ENCODE data around the gene GRK5.
"Not testable (repeated sequence)": the region's sequence is repeated elsewhere in the genome, so short reads cannot be mapped to it uniquely, and the experiment has no call there.

GRK5 gene

DNA sequence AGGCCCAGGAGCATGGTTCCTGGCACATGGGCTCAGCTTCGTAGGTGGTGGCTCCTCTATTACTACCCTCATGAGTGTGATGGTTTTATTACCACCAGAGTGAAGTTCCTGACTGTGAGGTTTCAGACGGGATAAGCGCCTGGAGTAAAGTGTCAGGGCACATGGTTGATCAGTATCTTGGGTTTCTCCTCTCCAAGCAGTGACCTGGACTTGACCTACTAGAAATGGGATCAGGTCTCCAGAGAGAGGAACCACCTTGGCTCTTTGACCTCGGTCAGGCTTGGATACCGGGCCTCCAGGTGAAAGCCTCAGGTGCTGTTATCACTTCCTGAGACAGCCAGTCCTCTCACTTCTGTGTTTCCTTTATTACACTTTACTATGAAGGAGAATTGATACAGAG, 67.7 kb downstream of the GRK5 start:
- peaks cover 30% of the 10 kb centered on the region for H3K4me1 ChIP-seq (ENCODE audit: control insufficient read depth, low read length)
- H3K4me2 ChIP-seq (ENCODE audit: low read length): no peak overlapping the region
- no peaks in the 10 kb centered on the region for H4K20me1 ChIP-seq (ENCODE audit: control insufficient read depth, insufficient read depth, low read depth, low read length)
- TF ChIP-seq CTCF (IDR thresholded peaks at IDR 0.05; ENCODE audit: low read depth, low read length, poor library complexity, severe bottlenecking): no peak
- TF ChIP-seq EZH2phosphoT487 (IDR thresholded peaks at IDR 0.05; ENCODE audit: borderline replicate concordance, low read length): no peak
- no peaks in the 10 kb centered on the region for H3K36me3 ChIP-seq (ENCODE audit: control insufficient read depth, low read length)
- H3K27ac ChIP-seq (ENCODE audit: low read depth, low read length): no peak overlapping the region
- no peaks in the 10 kb centered on the region for H3K9me2 ChIP-seq (replicated peaks; ENCODE audit: control insufficient read depth, low read length)
- no peak overlapping the region for H3K4me3 ChIP-seq (ENCODE audit: low read length)
- no peaks in the 10 kb centered on the region for H3K9me3 ChIP-seq (ENCODE audit: control insufficient read depth, insufficient read depth, low read length)
- H3K27me3 ChIP-seq (ENCODE audit: control insufficient read depth, low read length): 0 out of 2 replicates have a peak, but pooled peaks cover 3% of the 10 kb centered on the region
- no peaks in the 10 kb centered on the region for H3K79me2 ChIP-seq (ENCODE audit: control insufficient read depth, low read length)
- H3F3A ChIP-seq (ENCODE audit: control insufficient read depth, insufficient read depth): no peaks in the 10 kb centered on the region

GRCh38 chr10:119276194-119276593, 68.8 kb downstream of the GRK5 start:
- not testable (repeated sequence) for H3K9me2 ChIP-seq (replicated peaks; ENCODE audit: control insufficient read depth, low read length); H3K4me2 ChIP-seq (ENCODE audit: low read length); H3K79me2 ChIP-seq (ENCODE audit: control insufficient read depth, low read length); H4K20me1 ChIP-seq (ENCODE audit: control insufficient read depth, insufficient read depth, low read depth, low read length); H3F3A ChIP-seq (ENCODE audit: control insufficient read depth, insufficient read depth); H3K27me3 ChIP-seq (ENCODE audit: control insufficient read depth, low read length); H3K9me3 ChIP-seq (ENCODE audit: control insufficient read depth, insufficient read depth, low read length); H3K27ac ChIP-seq (ENCODE audit: low read depth, low read length); H3K36me3 ChIP-seq (ENCODE audit: control insufficient read depth, low read length); H3K4me3 ChIP-seq (ENCODE audit: low read length)
- H3K4me1 ChIP-seq (ENCODE audit: control insufficient read depth, low read length): peaks cover 23% of the 10 kb centered on the region

DNA sequence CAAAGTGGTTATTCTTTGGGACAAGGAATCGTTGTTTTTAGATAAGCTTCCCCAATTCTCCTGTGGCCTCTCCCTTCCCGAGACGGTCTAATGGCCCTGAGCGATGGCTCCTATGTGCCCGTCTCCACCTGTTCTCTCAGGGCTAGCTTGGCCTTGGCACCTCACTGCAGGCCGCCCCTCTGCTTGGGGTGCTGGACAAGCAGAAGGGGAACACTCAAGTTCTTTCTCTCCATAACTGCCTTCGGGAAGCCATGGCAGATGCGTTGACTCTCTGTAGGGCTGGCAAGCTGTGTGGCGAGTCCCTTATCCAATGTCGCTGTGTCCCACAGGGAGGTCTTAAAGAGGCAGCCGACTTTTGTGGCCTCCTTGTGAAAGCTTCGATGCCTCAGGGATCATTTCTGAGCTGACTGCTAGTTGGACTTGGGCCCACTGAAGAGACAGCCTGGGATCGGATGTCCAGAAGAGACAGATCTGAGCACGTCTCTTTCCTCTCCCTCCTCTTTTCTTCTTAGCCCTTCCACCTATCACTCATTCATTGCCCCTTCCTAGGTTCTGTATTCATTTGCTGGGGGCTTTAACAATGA, 70.8 kb downstream of the GRK5 start:
- Histone ChIP-seq H3K27me3 (ENCODE audit: control insufficient read depth, low read length) (0 out of 2 replicates have a peak, but pooled peaks cover 3% of the 10 kb centered on the region), H3K27ac (ENCODE audit: low read depth, low read length) (no peak overlapping the region), H3F3A (ENCODE audit: control insufficient read depth, insufficient read depth) (no peaks in the 10 kb centered on the region), H3K4me2 (ENCODE audit: low read length) (no peak overlapping the region), H4K20me1 (ENCODE audit: control insufficient read depth, insufficient read depth, low read depth, low read length) (no peaks in the 10 kb centered on the region), H3K36me3 (ENCODE audit: control insufficient read depth, low read length) (no peaks in the 10 kb centered on the region), H3K4me3 (ENCODE audit: low read length) (no peak overlapping the region), H3K79me2 (ENCODE audit: control insufficient read depth, low read length) (no peaks in the 10 kb centered on the region), H3K9me2 (replicated peaks; ENCODE audit: control insufficient read depth, low read length) (no peaks in the 10 kb centered on the region), H3K9me3 (ENCODE audit: control insufficient read depth, insufficient read depth, low read length) (no peaks in the 10 kb centered on the region), H3K4me1 (ENCODE audit: control insufficient read depth, low read length) (peaks cover 14% of the 10 kb centered on the region)
- TF ChIP-seq EZH2phosphoT487 (IDR thresholded peaks at IDR 0.05; ENCODE audit: borderline replicate concordance, low read length) (no peak), CTCF (IDR thresholded peaks at IDR 0.05; ENCODE audit: low read depth, low read length, poor library complexity, severe bottlenecking) (no peak)

DNA sequence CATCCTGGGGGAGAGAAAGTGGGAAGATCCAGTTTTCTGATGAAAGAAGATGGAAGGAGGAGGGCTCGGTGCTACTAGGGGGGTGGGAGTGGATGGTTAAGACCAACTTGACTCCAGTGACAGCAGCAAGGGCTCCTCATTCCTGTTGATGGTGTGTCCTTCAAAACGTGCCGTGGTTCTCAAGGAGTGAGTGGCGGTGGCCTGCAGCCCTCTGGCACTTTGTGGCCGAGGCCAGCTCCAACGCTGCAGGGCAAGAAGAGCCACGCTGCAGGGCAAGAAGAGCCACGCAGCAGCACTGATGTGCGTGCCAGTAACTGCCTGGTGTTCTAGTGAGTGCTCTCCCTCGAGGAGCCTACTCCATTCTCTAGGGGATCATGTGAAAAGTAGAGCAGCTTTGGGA, 72.1 kb downstream of the GRK5 start:
- Histone ChIP-seq H3K4me3 (ENCODE audit: low read length) (no peak overlapping the region), H3K9me3 (ENCODE audit: control insufficient read depth, insufficient read depth, low read length) (no peaks in the 10 kb centered on the region), H3K4me1 (ENCODE audit: control insufficient read depth, low read length) (peaks cover 25% of the 10 kb centered on the region), H3K27ac (ENCODE audit: low read depth, low read length) (no peak overlapping the region), H3F3A (ENCODE audit: control insufficient read depth, insufficient read depth) (no peaks in the 10 kb centered on the region), H3K36me3 (ENCODE audit: control insufficient read depth, low read length) (no peaks in the 10 kb centered on the region), H3K79me2 (ENCODE audit: control insufficient read depth, low read length) (no peaks in the 10 kb centered on the region), H4K20me1 (ENCODE audit: control insufficient read depth, insufficient read depth, low read depth, low read length) (no peaks in the 10 kb centered on the region), H3K4me2 (ENCODE audit: low read length) (no peak overlapping the region), H3K27me3 (ENCODE audit: control insufficient read depth, low read length) (0 out of 2 replicates have a peak, but pooled peaks cover 3% of the 10 kb centered on the region), H3K9me2 (replicated peaks; ENCODE audit: control insufficient read depth, low read length) (no peaks in the 10 kb centered on the region)
- no peak for TF ChIP-seq EZH2phosphoT487 (IDR thresholded peaks at IDR 0.05; ENCODE audit: borderline replicate concordance, low read length)
- no peak for TF ChIP-seq CTCF (IDR thresholded peaks at IDR 0.05; ENCODE audit: low read depth, low read length, poor library complexity, severe bottlenecking)
